BE2C (cell line): Measurements from ENCODE around the gene DPY19L1.
"Not testable (repeated sequence)": the region's sequence is repeated elsewhere in the genome, so short reads cannot be mapped to it uniquely, and the experiment has no call there.

Source experiments
- DNase-seq: peaks from one replicate; pipeline ENCODE4 v3.0.0-alpha.2; 2020
- H3K27me3 ChIP-seq: fragments of 250-450 bp; sonication (Bioruptor Pico); 2 replicates; pipeline ENCODE4 v1.5.1; 2020; ENCODE audit warnings: mild to moderate bottlenecking
- H3K36me3 ChIP-seq: fragments of 250-450 bp; sonication (Bioruptor Pico); 2 replicates; pipeline ENCODE4 v1.5.1; 2020; ENCODE audit warnings: mild to moderate bottlenecking
- H3K4me1 ChIP-seq: fragments of 250-450 bp; sonication (Bioruptor Pico); 2 replicates; pipeline ENCODE4 v1.5.1; 2020
- H3K4me3 ChIP-seq: 2 replicates; pipeline ENCODE4 v1.5.1; 2011; ENCODE audit warnings: low read depth, low read length
- H3K9me3 ChIP-seq: fragments of 250-450 bp; sonication (Bioruptor Pico); 2 replicates; pipeline ENCODE4 v1.5.1; 2020
- CTCF ChIP-seq: IDR thresholded peaks from 2 replicates; pipeline ENCODE4 v1.5.1; 2012; ENCODE audit warnings: mild to moderate bottlenecking, low read depth, low read length

The DPY19L1 gene

DNA sequence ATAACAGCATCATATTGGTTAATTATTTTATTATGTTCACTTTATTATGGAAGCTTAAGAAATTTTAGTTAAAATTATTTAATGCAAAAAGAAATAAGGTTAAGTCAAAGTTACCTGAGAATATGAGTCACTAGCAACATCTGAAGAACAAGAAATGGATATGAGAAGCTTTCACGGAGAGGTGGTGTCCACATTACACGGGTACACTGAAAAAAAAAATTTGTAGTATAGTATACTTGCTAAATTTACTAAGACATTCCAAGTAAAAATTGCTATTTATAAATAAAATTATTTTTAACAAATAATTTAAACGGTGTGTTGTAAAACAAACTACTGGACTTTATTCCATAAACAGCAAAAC lies 63.9 kb downstream of the DPY19L1 start:
- H3K9me3 ChIP-seq, result no peaks in the 10 kb centered on the region
- TF ChIP-seq CTCF, result no peak
- no peak overlapping the region for H3K4me3 ChIP-seq
- no peaks in the 10 kb centered on the region for H3K27me3 ChIP-seq
- peaks cover 6% of the 10 kb centered on the region; the same call in 1 of the 2 replicates for H3K4me1 ChIP-seq
- no peaks in the 10 kb centered on the region for H3K36me3 ChIP-seq
- DNase-seq, result no peak

GRCh38 chr7:34972739-34973399 lies 64.4 kb downstream of the DPY19L1 start:
- not testable (repeated sequence) for H3K9me3 ChIP-seq, DNase-seq, H3K4me1 ChIP-seq, H3K27me3 ChIP-seq, H3K36me3 ChIP-seq, H3K4me3 ChIP-seq

GRCh38 chr7:34967818-34968217 lies 69.5 kb downstream of the DPY19L1 start:
- not testable (repeated sequence) for H3K9me3 ChIP-seq, H3K4me1 ChIP-seq, H3K36me3 ChIP-seq, H3K4me3 ChIP-seq, DNase-seq, H3K27me3 ChIP-seq

DNA sequence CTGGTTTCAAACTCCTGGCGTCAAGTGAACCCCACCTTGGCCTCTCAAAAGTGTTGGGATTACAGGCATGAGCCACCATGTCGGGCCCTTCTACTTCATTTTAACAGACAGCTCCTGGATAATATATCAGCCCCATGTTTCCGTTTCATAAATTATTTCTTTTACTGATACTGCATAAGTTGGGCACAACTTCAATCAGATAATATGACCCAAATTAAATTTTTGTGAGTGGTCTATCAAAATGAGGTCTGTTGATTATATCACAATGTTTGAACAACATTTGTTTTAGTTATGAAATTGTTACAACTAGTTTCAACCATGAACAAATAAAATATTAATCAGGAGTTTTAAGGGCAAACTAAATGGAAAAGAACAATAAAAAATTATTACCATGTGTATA lies 70.8 kb downstream of the DPY19L1 start:
- H3K36me3 ChIP-seq, H3K4me1 ChIP-seq: not testable (repeated sequence)

GRCh38 chr7:34958021-34958420 lies 79.3 kb downstream of the DPY19L1 start:
- Histone ChIP-seq H3K9me3 (no peaks in the 10 kb centered on the region), H3K27me3 (no peaks in the 10 kb centered on the region), H3K36me3 (no peaks in the 10 kb centered on the region), H3K4me1 (no peaks in the 10 kb centered on the region), H3K4me3 (no peak overlapping the region)
- no peak for DNase-seq
- no peak for TF ChIP-seq CTCF

More for the DNA sequence above, 70.8 kb downstream of the DPY19L1 start:
- not testable (repeated sequence) for H3K27me3 ChIP-seq, H3K4me3 ChIP-seq, H3K9me3 ChIP-seq
- peak; percentile 15 for DNase-seq

DNA sequence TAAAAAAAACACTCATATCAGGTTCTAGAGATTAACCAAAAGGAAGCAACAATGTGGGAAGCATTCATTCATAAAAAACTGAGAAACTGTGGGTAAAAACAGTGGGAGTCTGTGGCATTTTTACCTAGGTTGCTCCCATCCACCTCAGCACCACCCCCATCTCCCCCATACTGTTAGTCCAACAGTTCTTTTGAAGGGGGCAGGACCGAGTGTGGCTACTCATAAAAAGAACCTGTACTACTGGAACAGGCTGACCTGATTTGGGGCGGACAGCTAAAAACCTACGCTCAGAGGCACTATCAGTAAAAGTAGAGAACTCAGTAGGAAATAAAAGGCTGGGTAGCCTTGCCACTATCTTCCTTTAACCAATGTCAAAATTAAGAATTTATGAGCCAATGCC lies 84.5 kb downstream of the DPY19L1 start:
- no peaks in the 10 kb centered on the region for H3K4me1 ChIP-seq
- TF ChIP-seq CTCF, result no peak
- no peaks in the 10 kb centered on the region for H3K36me3 ChIP-seq
- H3K9me3 ChIP-seq, result no peaks in the 10 kb centered on the region
- no peaks in the 10 kb centered on the region for H3K27me3 ChIP-seq
- no peak for DNase-seq
- no peak overlapping the region for H3K4me3 ChIP-seq

GRCh38 chr7:34949361-34949760 lies 87.9 kb downstream of the DPY19L1 start:
- Histone ChIP-seq H3K4me3 (no peak overlapping the region), H3K9me3 (no peaks in the 10 kb centered on the region), H3K36me3 (no peaks in the 10 kb centered on the region), H3K27me3 (no peaks in the 10 kb centered on the region), H3K4me1 (peaks cover 3% of the 10 kb centered on the region; the same call in 1 of the 2 replicates)
- no peak for TF ChIP-seq CTCF
- DNase-seq, result no peak

GRCh38 chr7:34947427-34947826 lies 89.9 kb downstream of the DPY19L1 start:
- not testable (repeated sequence) for H3K36me3 ChIP-seq

More at GRCh38 chr7:34947427-34947826, 89.9 kb downstream of the DPY19L1 start:
- H3K9me3 ChIP-seq, H3K4me3 ChIP-seq, H3K4me1 ChIP-seq, H3K27me3 ChIP-seq, DNase-seq: not testable (repeated sequence)
